Tibial nerve (tissue), 4 donors: ENCODE measurements around the gene SLC5A8.

Source experiments
- EP300 ChIP-seq, 2 donors: sonication (generic); formaldehyde crosslinking; IDR thresholded peaks; one replicate each; pipeline ENCODE4 v1.6.1; 2017; ENCODE audit warnings: antibody characterized with exemption in 2 of 2, mild to moderate bottlenecking in 1 of 2
- TF ChIP-seq, protein P1 (sequence below), 5 experiments: fragments of 200-600 bp in 3 of 5; fragments of 450-650 bp in 2 of 5; sonication (generic) in 3 of 5; IDR thresholded peaks; one replicate each; pipeline ENCODE4 v1.5.1; 2016 to 2019; ENCODE audit warnings: antibody characterized with exemption in 5 of 5, mild to moderate bottlenecking in 3 of 5, moderate library complexity in 2 of 5

GRCh38 chr12:101111441-101111840, 98.6 kb downstream of the SLC5A8 start:
- TF ChIP-seq, protein P1, sequence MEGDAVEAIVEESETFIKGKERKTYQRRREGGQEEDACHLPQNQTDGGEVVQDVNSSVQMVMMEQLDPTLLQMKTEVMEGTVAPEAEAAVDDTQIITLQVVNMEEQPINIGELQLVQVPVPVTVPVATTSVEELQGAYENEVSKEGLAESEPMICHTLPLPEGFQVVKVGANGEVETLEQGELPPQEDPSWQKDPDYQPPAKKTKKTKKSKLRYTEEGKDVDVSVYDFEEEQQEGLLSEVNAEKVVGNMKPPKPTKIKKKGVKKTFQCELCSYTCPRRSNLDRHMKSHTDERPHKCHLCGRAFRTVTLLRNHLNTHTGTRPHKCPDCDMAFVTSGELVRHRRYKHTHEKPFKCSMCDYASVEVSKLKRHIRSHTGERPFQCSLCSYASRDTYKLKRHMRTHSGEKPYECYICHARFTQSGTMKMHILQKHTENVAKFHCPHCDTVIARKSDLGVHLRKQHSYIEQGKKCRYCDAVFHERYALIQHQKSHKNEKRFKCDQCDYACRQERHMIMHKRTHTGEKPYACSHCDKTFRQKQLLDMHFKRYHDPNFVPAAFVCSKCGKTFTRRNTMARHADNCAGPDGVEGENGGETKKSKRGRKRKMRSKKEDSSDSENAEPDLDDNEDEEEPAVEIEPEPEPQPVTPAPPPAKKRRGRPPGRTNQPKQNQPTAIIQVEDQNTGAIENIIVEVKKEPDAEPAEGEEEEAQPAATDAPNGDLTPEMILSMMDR (IDR thresholded peaks at IDR 0.05): no peak
- TF ChIP-seq EP300 (IDR thresholded peaks at IDR 0.05): no peak
